GM12878 (cell line): Measurements from ENCODE around the gene KRT33A. TPM values are rescaled to one million over a fixed set of nuclear protein-coding genes. Genes with fewer than 3 reads are reported as not detected.

Source experiments
- ATAC-seq: fragments of 200-7000 bp; cut with Tn5 transposase; 3 replicates; pipeline ENCODE4 v1.9.1; 2020; ENCODE audit warnings: mild to moderate bottlenecking, moderate library complexity
- BruUV-seq: library from RNA; stranded (reverse); fragments of 400-500 nt; replicated peaks from 2 replicates; lab custom pipeline; 2021; lab: Mats Ljungman, UMichigan
- CTCF ChIA-PET: fragments of 300-600 bp; sonication (Branson Sonifier 250); formaldehyde crosslinking; extraction: SDS; loops from one replicate; lab custom pipeline; 2021; ENCODE audit warnings: inconsistent platforms; lab: Yijun Ruan, JAX
- POLR2A ChIA-PET: fragments of 350-600 bp; formaldehyde crosslinking; extraction: SDS; loops from one replicate; lab custom pipeline; 2021; ENCODE audit warnings: inconsistent platforms; lab: Charles Lee
- RAD21 ChIA-PET: fragments of 300-600 bp; sonication (Branson Sonifier 250); formaldehyde crosslinking; loops from one replicate; lab custom pipeline; 2023; ENCODE audit warnings: antibody characterized with exemption; ENCODE audit not compliant: unreplicated experiment; lab: Charles Lee
- SMC1A ChIA-PET: fragments of 300-600 bp; sonication (Branson Sonifier 250); formaldehyde crosslinking; loops from one replicate; lab custom pipeline; 2023; ENCODE audit not compliant: unreplicated experiment, uncharacterized antibody; lab: Charles Lee
- DNase-seq: peaks from one replicate; pipeline ENCODE4 v3.0.0-alpha.2; 2011; ENCODE audit warnings: low read depth, low spot score
- FAIRE-seq: peaks from 3 replicates; lab custom pipeline; 2011; peaks lifted over from hg19 to GRCh38; lab: Jason Lieb, UNC
- H2AFZ ChIP-seq: 2 replicates; pipeline ENCODE4 v1.6.0; 2011; ENCODE audit warnings: low read depth, low read length, control low read depth; ENCODE audit not compliant: control insufficient read depth
- H3K27ac ChIP-seq: 2 replicates; pipeline ENCODE4 v1.5.1; 2011; ENCODE audit warnings: control low read depth; ENCODE audit not compliant: control insufficient read depth, insufficient read depth
- H3K27me3 ChIP-seq, 2 experiments: replicated peaks in 1 of 2; 2 replicates each; pipeline versions ENCODE4 v1.6.0 to v1.6.1; 2011; ENCODE audit warnings: low read length in 1 of 2; ENCODE audit not compliant: control insufficient read depth in 2 of 2, insufficient read depth in 2 of 2
- H3K36me3 ChIP-seq, 2 experiments: 2 replicates each; pipeline ENCODE4 v1.5.1; 2011; ENCODE audit warnings: low read length in 1 of 2; ENCODE audit not compliant: control insufficient read depth in 2 of 2, insufficient read depth in 2 of 2
- H3K4me1 ChIP-seq: 2 replicates; pipeline ENCODE4 v1.6.1; 2011; ENCODE audit warnings: mild to moderate bottlenecking, low read length, moderate library complexity, mixed read lengths; ENCODE audit not compliant: control insufficient read depth, insufficient read depth
- H3K4me2 ChIP-seq: 2 replicates; pipeline ENCODE4 v1.6.0; 2011; ENCODE audit warnings: control low read depth; ENCODE audit not compliant: control insufficient read depth, insufficient read depth
- H3K4me3 ChIP-seq: fragments of 200-600 bp; sonication (generic); 2 replicates; pipeline ENCODE4 v1.5.1; 2016
- H3K79me2 ChIP-seq: 2 replicates; pipeline ENCODE4 v1.6.0; 2011; ENCODE audit warnings: low read length; ENCODE audit not compliant: control insufficient read depth, insufficient read depth
- H3K9ac ChIP-seq: 2 replicates; pipeline ENCODE4 v1.8.0; 2011; ENCODE audit warnings: low read length, control low read depth, mixed read lengths; ENCODE audit not compliant: control insufficient read depth, insufficient read depth
- H3K9me3 ChIP-seq: replicated peaks from 3 replicates; pipeline ENCODE4 v1.5.1; 2011; ENCODE audit warnings: mild to moderate bottlenecking, low read length; ENCODE audit not compliant: control insufficient read depth, insufficient read depth
- H4K20me1 ChIP-seq: 2 replicates; pipeline ENCODE4 v1.6.0; 2011; ENCODE audit not compliant: control insufficient read depth, insufficient read depth
- EZH2 ChIP-seq: IDR thresholded peaks from 2 replicates; pipeline ENCODE4 v1.6.1; 2012; ENCODE audit warnings: low read depth, mild to moderate bottlenecking, control low read depth, inconsistent platforms, low read length, borderline replicate concordance; ENCODE audit not compliant: control insufficient read depth
- FOS ChIP-seq: IDR thresholded peaks from 3 replicates; pipeline ENCODE4 v1.6.1; 2011; ENCODE audit warnings: borderline replicate concordance; ENCODE audit not compliant: insufficient read length; ENCODE audit errors: extremely low read depth
- JUNB ChIP-seq: IDR thresholded peaks from 2 replicates; pipeline ENCODE4 v1.6.1; 2016; ENCODE audit warnings: antibody characterized with exemption, mild to moderate bottlenecking
- PKNOX1 ChIP-seq: fragments of 450-650 bp; IDR thresholded peaks from 2 replicates; pipeline ENCODE4 v1.6.1; 2016; ENCODE audit warnings: mild to moderate bottlenecking
- SIN3A ChIP-seq: IDR thresholded peaks from 2 replicates; pipeline ENCODE4 v1.6.1; 2012; ENCODE audit warnings: low read depth, low read length, improper control_type of control experiment
- YY1 ChIP-seq: IDR thresholded peaks from 2 replicates; pipeline ENCODE4 v1.6.1; 2011; ENCODE audit warnings: low read depth, mild to moderate bottlenecking, low read length
- WGBS: methylation state at CpG from one replicate; pipeline ENCODE4 v1.1.6; 2016; ENCODE audit warnings: low lambda C conversion rate; ENCODE audit not compliant: insufficient replicate concordance, insufficient coverage; ENCODE audit errors: missing lambda C conversion rate; 5-methylcytosine and 5-hydroxymethylcytosine counted together
- in situ Hi-C: fragments of 300-500 bp; cut with MboI; formaldehyde crosslinking; loops from 9 replicates; pipeline ENCODE4 v1.14.3; 2018; ENCODE audit warnings: mixed read lengths
- intact Hi-C: fragments of 100-400 bp; cut with micrococcal nuclease; formaldehyde crosslinking; loops from one replicate; pipeline ENCODE4 v1.14.2; 2022; ENCODE audit not compliant: unreplicated experiment
- polyA plus RNA-seq, 11 experiments: library from polyadenylated mRNA; depleted of rRNA in 4 of 11; unstranded in 6 of 11; stranded (reverse) in 5 of 11; fragments of >200 nt; fragmentation: Nextera tagmentation in 4 of 11; fragmentation: Illumina TruSeq in 1 of 11; extraction: Ambion mirVana in 4 of 11; extraction: Trizol in 1 of 11; gene quantifications; 1 replicate in 1 of 11; 2 replicates in 10 of 11; pipeline versions ENCODE4 v1.2.1 to v1.2.3, GENCODE V29; 2011 to 2016; ENCODE audit warnings: inconsistent platforms in 2 of 11, missing spikeins in 2 of 11, low read depth in 1 of 11
- total RNA-seq, 4 experiments: library from RNA; depleted of rRNA in 3 of 4; stranded (reverse); fragments of >200 nt in 3 of 4; fragmentation: Illumina TruSeq in 1 of 4; extraction: Trizol in 1 of 4; gene quantifications; 2 replicates each; pipeline versions ENCODE4 v1.2.1 to v1.2.3, GENCODE V29; 2013 to 2021

KRT33A gene
- total and polyA plus RNA-seq, 10 of the 15 experiments (the other 5 are each of a cell fraction or from before 2014, with no cell fraction given), result not detected

DNA sequence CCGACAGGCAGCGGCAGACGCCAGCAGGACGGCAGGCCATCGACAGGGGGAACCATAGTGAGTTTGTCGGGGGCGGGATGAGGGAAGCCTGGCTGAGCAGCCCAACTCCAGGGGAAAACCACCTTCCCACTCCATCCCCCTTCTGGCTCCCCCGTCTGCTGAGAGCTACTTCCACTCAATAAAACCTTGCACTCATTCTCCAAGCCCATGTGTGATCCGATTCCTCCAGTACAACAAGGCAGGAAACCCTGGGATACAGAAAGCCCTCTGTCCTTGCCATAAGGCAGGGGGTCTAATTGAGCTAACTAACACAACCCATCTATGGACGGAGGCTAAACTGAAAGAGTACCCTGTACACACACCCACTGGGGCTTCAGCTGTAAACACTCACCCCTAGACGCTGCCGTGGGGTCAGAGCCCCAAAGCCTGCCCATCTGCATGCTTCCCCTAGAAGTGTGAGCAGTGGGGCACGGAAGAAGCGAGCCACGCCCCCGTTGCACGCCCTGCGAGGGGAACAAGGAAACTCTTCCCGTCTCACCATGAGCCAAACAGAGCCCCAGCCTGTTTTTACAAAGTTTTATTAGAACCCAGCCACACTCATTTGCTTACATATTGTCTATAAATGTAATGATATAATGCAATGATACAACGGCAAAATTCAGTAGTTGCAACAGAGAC is 52.0 kb downstream of the KRT33A start:
- no peaks in the 10 kb centered on the region for H3K4me1 ChIP-seq
- no peak overlapping the region for H3K9ac ChIP-seq
- BruUV-seq, result no TSS peak
- H3K79me2 ChIP-seq, result no peaks in the 10 kb centered on the region
- H2AFZ ChIP-seq, result no peak overlapping the region
- no peak overlapping the region for H3K4me2 ChIP-seq
- no peaks in the 10 kb centered on the region for H3K36me3 ChIP-seq
- no peaks in the 10 kb centered on the region; the same call in 2 of the 3 replicates for H3K9me3 ChIP-seq
- intact Hi-C loops (no loop called here), in situ Hi-C loops (no loop called here)
- H3K4me3 ChIP-seq, result no peak overlapping the region
- FAIRE-seq (no peak), DNase-seq (no peak), ATAC-seq (no peak)
- no peak for TF ChIP-seq PKNOX1
- no peak for TF ChIP-seq SIN3A
- no peak for TF ChIP-seq FOS
- TF ChIP-seq YY1, result no peak
- no peak for TF ChIP-seq JUNB
- RAD21 ChIA-PET, result no interaction called here
- WGBS, result 39% methylated on average over 20 of the region's 20 CpGs
- H4K20me1 ChIP-seq, result no peaks in the 10 kb centered on the region
- H3K27me3 ChIP-seq, result peaks cover 0 to 2% of the 10 kb centered on the region in 2 experiments; a peak in 1 of 4 replicates
- POLR2A ChIA-PET, result no interaction called here
- H3K27ac ChIP-seq, result no peak overlapping the region
- SMC1A ChIA-PET, result no interaction called here
- CTCF ChIA-PET, result no interaction called here

- ChIA-PET POLR2A (no interaction called here), SMC1A (no interaction called here)
- no TSS peak for BruUV-seq
- Histone ChIP-seq H3K4me3 (no peak overlapping the region), H4K20me1 (no peaks in the 10 kb centered on the region), H3K36me3 (no peaks in the 10 kb centered on the region), H3K4me2 (no peak overlapping the region)
- intact Hi-C loops, result no loop called here
- TF ChIP-seq EZH2, result no peak
- TF ChIP-seq JUNB, result no peak
- TF ChIP-seq, all 136 proteins: peak for 0
- Histone ChIP-seq H3K27ac (no peak overlapping the region), H2AFZ (no peak overlapping the region), H3K27me3 (no peaks in the 10 kb centered on the region), H3K9ac (no peak overlapping the region), H3K9me3 (no peaks in the 10 kb centered on the region; the same call in 2 of the 3 replicates), H3K4me1 (no peaks in the 10 kb centered on the region), H3K79me2 (no peaks in the 10 kb centered on the region)
- ChIA-PET RAD21 (no interaction called here), CTCF (no interaction called here)
- ATAC-seq, result no peak
- no peak for DNase-seq
- in situ Hi-C loops, result no loop called here
- no peak for FAIRE-seq
- 53% methylated on average over 1 of the region's 1 CpG for WGBS
Measured at GRCh38 chr17:41296846-41297245, 53.8 kb downstream of the KRT33A start.

Other genes starting within 250 kb of the KRT33A start
Only the 7 nearest of the 34 such genes appear.
- gene KRTAP29-1, start 48.0 kb downstream of the KRT33A start, total RNA-seq (2014; rRNA removed), result not detected in 2 replicates
- gene KRTAP29-1, start 48.0 kb downstream of the KRT33A start, total RNA-seq (2014; rRNA removed; fragmentation: Illumina TruSeq; extraction: Trizol), result not detected in 2 replicates
- not detected in 2 replicates for gene KRTAP29-1, start 48.0 kb downstream of the KRT33A start, total RNA-seq (2021)
- 1.1 and 1.9 TPM in 2 replicates for gene KRTAP29-1, start 48.0 kb downstream of the KRT33A start, polyA plus RNA-seq (2011; rRNA removed)
- not detected in 2 replicates for gene KRTAP29-1, start 48.0 kb downstream of the KRT33A start, polyA plus RNA-seq (2014; fragmentation: Illumina TruSeq; extraction: Trizol)
- gene KRTAP29-1, start 48.0 kb downstream of the KRT33A start, polyA plus RNA-seq (2014; fragmentation: Nextera tagmentation; extraction: Ambion mirVana), result not detected
- gene KRTAP29-1, start 48.0 kb downstream of the KRT33A start, polyA plus RNA-seq (2014; rRNA removed), result not detected in 2 replicates
- not detected for gene KRTAP29-1, start 48.0 kb downstream of the KRT33A start, polyA plus RNA-seq (2016; fragmentation: Nextera tagmentation; extraction: Ambion mirVana)
- gene KRTAP16-1, start 41.5 kb downstream of the KRT33A start, total RNA-seq (2014; rRNA removed), result not detected in 2 replicates
- gene KRTAP16-1, start 41.5 kb downstream of the KRT33A start, total RNA-seq (2014; rRNA removed; fragmentation: Illumina TruSeq; extraction: Trizol), result not detected in 2 replicates
- gene KRTAP16-1, start 41.5 kb downstream of the KRT33A start, total RNA-seq (2021), result not detected in 2 replicates
- 0.16 and 0.23 TPM in 2 replicates for gene KRTAP16-1, start 41.5 kb downstream of the KRT33A start, polyA plus RNA-seq (2011; rRNA removed)
- gene KRTAP16-1, start 41.5 kb downstream of the KRT33A start, polyA plus RNA-seq (2014; fragmentation: Illumina TruSeq; extraction: Trizol), result not detected in 2 replicates
- gene KRTAP16-1, start 41.5 kb downstream of the KRT33A start, polyA plus RNA-seq (2014; fragmentation: Nextera tagmentation; extraction: Ambion mirVana), result not detected
- gene KRTAP16-1, start 41.5 kb downstream of the KRT33A start, polyA plus RNA-seq (2014; rRNA removed), result not detected in 2 replicates
- not detected for gene KRTAP16-1, start 41.5 kb downstream of the KRT33A start, polyA plus RNA-seq (2016; fragmentation: Nextera tagmentation; extraction: Ambion mirVana)
- gene KRTAP17-1, start 35.1 kb downstream of the KRT33A start, total RNA-seq (2014; rRNA removed), result 0.17 TPM in 1 of 2 replicates, not detected in the other
- not detected in 2 replicates for gene KRTAP17-1, start 35.1 kb downstream of the KRT33A start, total RNA-seq (2014; rRNA removed; fragmentation: Illumina TruSeq; extraction: Trizol)
- gene KRTAP17-1, start 35.1 kb downstream of the KRT33A start, total RNA-seq (2021), result not detected in 2 replicates
- gene KRTAP17-1, start 35.1 kb downstream of the KRT33A start, polyA plus RNA-seq (2011; rRNA removed), result 4.9 and 5.7 TPM in 2 replicates
- not detected in 2 replicates for gene KRTAP17-1, start 35.1 kb downstream of the KRT33A start, polyA plus RNA-seq (2014; fragmentation: Illumina TruSeq; extraction: Trizol)
- gene KRTAP17-1, start 35.1 kb downstream of the KRT33A start, polyA plus RNA-seq (2014; fragmentation: Nextera tagmentation; extraction: Ambion mirVana), result not detected
- not detected in 2 replicates for gene KRTAP17-1, start 35.1 kb downstream of the KRT33A start, polyA plus RNA-seq (2014; rRNA removed)
- gene KRTAP17-1, start 35.1 kb downstream of the KRT33A start, polyA plus RNA-seq (2016; fragmentation: Nextera tagmentation; extraction: Ambion mirVana), result under 1 TPM in 1 of 2 experiments, not detected in 1; 0.16 TPM
- not detected in 2 replicates for gene KRT33B, start 19.0 kb upstream of the KRT33A start, total RNA-seq (2014; rRNA removed)
- gene KRT33B, start 19.0 kb upstream of the KRT33A start, total RNA-seq (2014; rRNA removed; fragmentation: Illumina TruSeq; extraction: Trizol), result not detected in 2 replicates
- not detected in 2 replicates for gene KRT33B, start 19.0 kb upstream of the KRT33A start, total RNA-seq (2021)
- gene KRT33B, start 19.0 kb upstream of the KRT33A start, polyA plus RNA-seq (2011; rRNA removed), result not detected in 2 replicates
- not detected in 2 replicates for gene KRT33B, start 19.0 kb upstream of the KRT33A start, polyA plus RNA-seq (2014; fragmentation: Illumina TruSeq; extraction: Trizol)
- gene KRT33B, start 19.0 kb upstream of the KRT33A start, polyA plus RNA-seq (2014; fragmentation: Nextera tagmentation; extraction: Ambion mirVana), result not detected
- not detected in 2 replicates for gene KRT33B, start 19.0 kb upstream of the KRT33A start, polyA plus RNA-seq (2014; rRNA removed)
- not detected for gene KRT33B, start 19.0 kb upstream of the KRT33A start, polyA plus RNA-seq (2016; fragmentation: Nextera tagmentation; extraction: Ambion mirVana)
- not detected in 2 replicates for gene KRT34, start 31.5 kb upstream of the KRT33A start, total RNA-seq (2014; rRNA removed)
- gene KRT34, start 31.5 kb upstream of the KRT33A start, total RNA-seq (2014; rRNA removed; fragmentation: Illumina TruSeq; extraction: Trizol), result not detected in 2 replicates
- gene KRT34, start 31.5 kb upstream of the KRT33A start, total RNA-seq (2021), result not detected in 2 replicates
- gene KRT34, start 31.5 kb upstream of the KRT33A start, polyA plus RNA-seq (2011; rRNA removed), result not detected in 2 replicates
- gene KRT34, start 31.5 kb upstream of the KRT33A start, polyA plus RNA-seq (2014; fragmentation: Illumina TruSeq; extraction: Trizol), result not detected in 2 replicates
- gene KRT34, start 31.5 kb upstream of the KRT33A start, polyA plus RNA-seq (2014; fragmentation: Nextera tagmentation; extraction: Ambion mirVana), result not detected
- 0.05 TPM in 1 of 2 replicates, not detected in the other for gene KRT34, start 31.5 kb upstream of the KRT33A start, polyA plus RNA-seq (2014; rRNA removed)
- not detected for gene KRT34, start 31.5 kb upstream of the KRT33A start, polyA plus RNA-seq (2016; fragmentation: Nextera tagmentation; extraction: Ambion mirVana)
- gene KRT31, start 46.8 kb upstream of the KRT33A start, total RNA-seq (2014; rRNA removed), result not detected in 2 replicates
- not detected in 2 replicates for gene KRT31, start 46.8 kb upstream of the KRT33A start, total RNA-seq (2014; rRNA removed; fragmentation: Illumina TruSeq; extraction: Trizol)
- gene KRT31, start 46.8 kb upstream of the KRT33A start, total RNA-seq (2021), result not detected in 2 replicates
- not detected in 2 replicates for gene KRT31, start 46.8 kb upstream of the KRT33A start, polyA plus RNA-seq (2011; rRNA removed)
- not detected in 2 replicates for gene KRT31, start 46.8 kb upstream of the KRT33A start, polyA plus RNA-seq (2014; fragmentation: Illumina TruSeq; extraction: Trizol)
- gene KRT31, start 46.8 kb upstream of the KRT33A start, polyA plus RNA-seq (2014; fragmentation: Nextera tagmentation; extraction: Ambion mirVana), result not detected
- gene KRT31, start 46.8 kb upstream of the KRT33A start, polyA plus RNA-seq (2014; rRNA removed), result not detected in 2 replicates
- not detected for gene KRT31, start 46.8 kb upstream of the KRT33A start, polyA plus RNA-seq (2016; fragmentation: Nextera tagmentation; extraction: Ambion mirVana)
- not detected in 2 replicates for gene KRT37, start 73.8 kb upstream of the KRT33A start, total RNA-seq (2014; rRNA removed)
- not detected in 2 replicates for gene KRT37, start 73.8 kb upstream of the KRT33A start, total RNA-seq (2014; rRNA removed; fragmentation: Illumina TruSeq; extraction: Trizol)
- gene KRT37, start 73.8 kb upstream of the KRT33A start, total RNA-seq (2021), result not detected in 2 replicates
- gene KRT37, start 73.8 kb upstream of the KRT33A start, polyA plus RNA-seq (2011; rRNA removed), result not detected in 2 replicates
- not detected in 2 replicates for gene KRT37, start 73.8 kb upstream of the KRT33A start, polyA plus RNA-seq (2014; fragmentation: Illumina TruSeq; extraction: Trizol)
- gene KRT37, start 73.8 kb upstream of the KRT33A start, polyA plus RNA-seq (2014; fragmentation: Nextera tagmentation; extraction: Ambion mirVana), result not detected
- gene KRT37, start 73.8 kb upstream of the KRT33A start, polyA plus RNA-seq (2014; rRNA removed), result not detected in 2 replicates
- not detected for gene KRT37, start 73.8 kb upstream of the KRT33A start, polyA plus RNA-seq (2016; fragmentation: Nextera tagmentation; extraction: Ambion mirVana)